C4-2B (cell line): Measurements from ENCODE around the gene GNAT1.

ENCODE experiments used
- H3K27ac ChIP-seq: fragments of 450-650 bp; 2 replicates; pipeline ENCODE4 v1.5.1; 2017
- ZFX ChIP-seq: fragments of 450-650 bp; IDR thresholded peaks from 2 replicates; pipeline ENCODE4 v1.6.1; 2017
- TF ChIP-seq, protein P1 (sequence below): fragments of 450-650 bp; conservative IDR thresholded peaks from 2 replicates; pipeline ENCODE4 v1.5.1; 2017; ENCODE audit warnings: mild to moderate bottlenecking

Gene GNAT1

DNA sequence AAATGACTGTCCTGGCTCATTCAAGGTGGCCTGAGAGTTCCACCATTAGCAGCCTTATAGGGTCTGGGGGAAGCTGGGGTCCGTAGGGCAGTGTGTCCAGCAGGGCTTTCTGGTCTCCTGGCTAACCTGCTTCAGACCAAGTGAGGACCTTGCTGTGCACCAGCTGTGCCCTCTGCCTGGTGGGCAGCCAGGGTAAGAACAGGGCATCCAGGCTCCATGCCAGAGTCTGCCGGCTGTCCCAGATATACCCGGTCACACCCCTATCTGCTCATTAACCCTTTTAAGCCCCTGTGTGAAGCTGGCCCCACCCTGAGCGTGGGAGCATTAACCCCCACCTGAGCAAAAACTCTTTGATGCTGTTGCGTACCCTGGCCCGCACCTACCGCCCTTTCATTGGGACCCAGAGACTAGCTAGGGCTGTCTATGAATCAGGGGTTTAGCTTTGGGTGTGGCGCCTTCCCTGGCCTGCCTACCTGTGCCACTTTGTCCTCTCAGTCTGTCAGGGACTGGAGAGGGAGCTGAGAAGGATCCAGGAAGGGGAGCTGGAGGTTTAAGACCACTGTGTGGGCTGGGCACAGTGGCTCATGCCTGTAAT, 18.7 kb upstream of the GNAT1 start:
- H3K27ac ChIP-seq: no peak overlapping the region
- TF ChIP-seq, protein P1, sequence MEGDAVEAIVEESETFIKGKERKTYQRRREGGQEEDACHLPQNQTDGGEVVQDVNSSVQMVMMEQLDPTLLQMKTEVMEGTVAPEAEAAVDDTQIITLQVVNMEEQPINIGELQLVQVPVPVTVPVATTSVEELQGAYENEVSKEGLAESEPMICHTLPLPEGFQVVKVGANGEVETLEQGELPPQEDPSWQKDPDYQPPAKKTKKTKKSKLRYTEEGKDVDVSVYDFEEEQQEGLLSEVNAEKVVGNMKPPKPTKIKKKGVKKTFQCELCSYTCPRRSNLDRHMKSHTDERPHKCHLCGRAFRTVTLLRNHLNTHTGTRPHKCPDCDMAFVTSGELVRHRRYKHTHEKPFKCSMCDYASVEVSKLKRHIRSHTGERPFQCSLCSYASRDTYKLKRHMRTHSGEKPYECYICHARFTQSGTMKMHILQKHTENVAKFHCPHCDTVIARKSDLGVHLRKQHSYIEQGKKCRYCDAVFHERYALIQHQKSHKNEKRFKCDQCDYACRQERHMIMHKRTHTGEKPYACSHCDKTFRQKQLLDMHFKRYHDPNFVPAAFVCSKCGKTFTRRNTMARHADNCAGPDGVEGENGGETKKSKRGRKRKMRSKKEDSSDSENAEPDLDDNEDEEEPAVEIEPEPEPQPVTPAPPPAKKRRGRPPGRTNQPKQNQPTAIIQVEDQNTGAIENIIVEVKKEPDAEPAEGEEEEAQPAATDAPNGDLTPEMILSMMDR: no peak
- no peak for TF ChIP-seq ZFX

DNA sequence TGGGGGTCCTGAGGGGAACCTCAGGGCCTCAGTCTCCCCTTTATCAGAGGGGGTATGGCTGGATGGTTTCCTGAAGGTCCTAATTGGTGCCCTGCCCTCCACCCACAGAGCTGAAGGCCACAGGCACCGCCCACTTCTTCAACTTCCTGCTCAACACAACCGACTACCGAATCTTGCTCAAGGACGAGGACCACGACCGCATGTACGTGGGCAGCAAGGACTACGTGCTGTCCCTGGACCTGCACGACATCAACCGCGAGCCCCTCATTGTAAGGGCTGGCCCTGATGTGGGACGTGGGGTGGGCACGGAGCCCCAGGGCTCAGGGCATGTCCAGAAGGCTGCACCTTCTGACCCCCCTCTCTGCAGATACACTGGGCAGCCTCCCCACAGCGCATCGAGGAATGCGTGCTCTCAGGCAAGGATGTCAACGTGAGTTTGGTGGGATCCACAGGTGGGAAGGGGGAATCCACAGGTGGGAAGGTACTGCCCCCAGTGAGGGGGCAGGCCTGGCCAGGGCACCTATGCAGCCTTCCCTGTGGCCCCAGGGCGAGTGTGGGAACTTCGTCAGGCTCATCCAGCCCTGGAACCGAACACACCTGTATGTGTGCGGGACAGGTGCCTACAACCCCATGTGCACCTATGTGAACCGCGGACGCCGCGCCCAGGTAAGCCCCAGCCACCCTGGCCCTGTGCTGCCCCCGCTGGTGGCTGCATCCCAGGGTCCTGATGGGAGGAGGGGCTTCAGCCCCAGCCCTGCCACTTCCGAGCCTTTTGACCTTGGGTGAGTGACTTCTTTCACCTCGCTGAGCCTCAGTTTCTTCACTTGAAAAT, 17.5 kb upstream of the GNAT1 start:
- TF ChIP-seq, protein P1: no peak
- TF ChIP-seq ZFX: no peak
- no peak overlapping the region for H3K27ac ChIP-seq

DNA sequence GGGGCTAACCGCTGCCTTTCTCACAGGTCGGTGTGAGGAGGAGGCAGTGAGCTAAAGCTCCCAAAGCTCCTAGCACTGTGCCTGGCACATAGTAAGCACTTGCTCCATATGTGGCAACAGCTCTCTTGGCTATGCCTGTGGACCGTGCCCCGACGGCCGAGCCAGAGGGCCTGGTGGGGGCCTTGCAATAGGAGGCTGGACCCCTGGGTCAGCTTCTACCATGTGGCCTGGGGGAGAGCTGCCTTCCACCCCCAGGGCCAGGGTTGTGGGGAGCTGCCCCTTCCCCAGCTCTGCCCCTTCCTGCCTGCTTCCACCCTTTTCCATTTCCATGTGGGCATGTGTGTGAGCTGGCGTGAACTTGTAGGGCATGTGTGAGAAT, 16.9 kb upstream of the GNAT1 start:
- no peak for TF ChIP-seq ZFX
- TF ChIP-seq, protein P1: no peak
- H3K27ac ChIP-seq: no peak overlapping the region

DNA sequence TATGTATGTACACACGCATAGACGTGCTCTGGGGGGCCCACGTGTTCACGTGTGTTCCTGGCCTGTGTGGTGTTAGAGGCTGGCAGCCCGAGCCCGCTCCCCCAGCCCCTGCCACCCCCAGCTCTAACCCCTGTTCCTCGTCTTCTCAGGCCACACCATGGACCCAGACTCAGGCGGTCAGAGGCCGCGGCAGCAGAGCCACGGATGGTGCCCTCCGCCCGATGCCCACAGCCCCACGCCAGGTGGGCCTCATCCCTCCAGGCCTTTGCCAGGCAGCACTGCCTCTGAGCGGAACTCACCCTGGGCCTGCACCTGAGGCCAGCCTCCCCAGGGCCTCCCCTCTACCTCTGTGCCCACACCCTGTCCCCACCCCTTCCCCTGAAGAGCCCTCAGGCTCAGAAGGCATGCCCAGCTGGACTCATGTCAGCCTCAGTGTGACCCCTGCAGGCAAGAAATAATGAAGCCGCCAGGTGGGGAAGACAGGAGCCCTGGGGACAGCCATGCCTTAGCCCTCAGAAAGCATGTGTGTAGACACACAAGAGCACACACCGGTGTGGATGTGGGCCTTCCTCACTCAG, 16.4 kb upstream of the GNAT1 start:
- no peak overlapping the region for H3K27ac ChIP-seq
- TF ChIP-seq, protein P1: no peak
- no peak for TF ChIP-seq ZFX

DNA sequence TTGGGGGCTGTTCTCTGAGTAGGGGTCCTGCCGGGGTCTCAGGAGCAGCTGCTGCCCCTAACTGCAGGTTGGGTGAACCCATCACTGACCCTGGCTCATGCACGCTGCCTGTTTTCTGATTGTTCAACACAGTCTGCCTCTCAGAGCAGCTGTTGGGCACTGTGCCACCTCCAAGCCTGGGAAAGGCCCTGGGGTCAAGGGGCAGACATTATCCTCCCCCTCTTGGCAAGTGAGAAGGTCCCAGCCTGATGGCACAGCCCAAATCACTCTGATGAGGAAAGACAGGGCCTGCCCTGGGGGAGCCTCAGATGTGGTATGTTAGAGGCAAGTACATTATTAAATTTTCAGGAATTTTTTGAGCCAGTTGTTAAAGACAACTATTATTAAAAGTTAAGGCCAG, 14.1 kb upstream of the GNAT1 start:
- no peak for TF ChIP-seq ZFX
- TF ChIP-seq, protein P1: no peak
- no peak overlapping the region for H3K27ac ChIP-seq

DNA sequence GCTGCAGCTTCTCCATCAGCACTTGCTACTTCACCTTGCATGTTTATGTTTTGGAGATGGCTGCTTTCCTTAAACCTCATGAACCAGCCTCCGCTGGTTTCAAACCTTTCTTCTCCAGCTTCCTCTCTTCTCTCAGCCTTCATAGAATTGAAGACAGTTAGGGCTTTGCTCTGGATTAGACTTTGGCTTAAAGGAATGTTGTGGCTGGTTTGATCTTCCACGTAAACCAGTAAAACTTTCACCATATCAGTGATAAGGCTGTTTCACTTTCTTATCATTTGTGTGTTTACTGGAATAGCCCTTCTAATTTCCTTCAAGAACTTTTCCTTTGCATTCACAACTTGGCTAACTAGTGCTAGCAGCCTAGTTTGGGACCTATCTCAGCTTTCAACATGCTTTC, 11.7 kb upstream of the GNAT1 start:
- TF ChIP-seq, protein P1: no peak
- TF ChIP-seq ZFX: no peak
- H3K27ac ChIP-seq: no peak overlapping the region

GRCh38 chr3:50181985-50182384, 9.4 kb upstream of the GNAT1 start:
- TF ChIP-seq, protein P1: no peak
- TF ChIP-seq ZFX: no peak
- no peak overlapping the region for H3K27ac ChIP-seq
